ENCODE results near the gene YIF1A. TPM values are rescaled to one million over a fixed set of nuclear protein-coding genes. Genes with fewer than 3 reads are reported as not detected.

YIF1A gene
- total RNA-seq, 4 donors from 2014 or later: 55.3 to 76.2 (median 74.1) TPM

GRCh38 chr11:66274219-66274618, 14.7 kb downstream of the YIF1A start:
- H3K4me3 ChIP-seq (ENCODE audit: low read depth, poor library complexity, severe bottlenecking): no peak overlapping the region
- TF ChIP-seq CTCF (IDR thresholded peaks at IDR 0.05) (no peak), POLR2A (IDR thresholded peaks at IDR 0.05) (no peak)
- intact Hi-C loops (cut with DNase I; ENCODE audit: low total_unique reads): no loop called here
- 43 to 50% methylated on average over 1 of the region's 1 CpG for WGBS, 2 donors
- DNase-seq (ENCODE audit: low spot score in 2 of 2): no peak

- H3K4me3 ChIP-seq (ENCODE audit: low read depth, poor library complexity, severe bottlenecking): no peak overlapping the region
- 78 to 85% methylated on average over 2 of the region's 2 CpGs for WGBS, 2 donors
- no peak for DNase-seq (ENCODE audit: low spot score in 2 of 2)
- no peak for TF ChIP-seq POLR2A (IDR thresholded peaks at IDR 0.05)
- intact Hi-C loops (cut with DNase I; ENCODE audit: low total_unique reads): no loop called here
Measured at GRCh38 chr11:66272596-66272995, 16.3 kb downstream of the YIF1A start.

GRCh38 chr11:66271816-66272215, 17.1 kb downstream of the YIF1A start:
- 89 to 90% methylated on average over 7 of the region's 7 CpGs for WGBS, 2 donors
- intact Hi-C loops (cut with DNase I; ENCODE audit: low total_unique reads): no loop called here
- DNase-seq (ENCODE audit: low spot score in 2 of 2): no peak
- TF ChIP-seq POLR2A (IDR thresholded peaks at IDR 0.05) (no peak), CTCF (IDR thresholded peaks at IDR 0.05) (no peak)
- H3K4me3 ChIP-seq (ENCODE audit: low read depth, poor library complexity, severe bottlenecking): no peak overlapping the region

- 2% methylated on average over 29 to 32 of the region's 32 CpGs for WGBS, 2 donors
- H3K4me3 ChIP-seq (ENCODE audit: low read depth, poor library complexity, severe bottlenecking): peak overlapping the region; percentile 76
- TF ChIP-seq CTCF (IDR thresholded peaks at IDR 0.05) (no peak), POLR2A (IDR thresholded peaks at IDR 0.05) (no peak)
- no peak for DNase-seq (ENCODE audit: low spot score in 2 of 2)
- intact Hi-C loops (cut with DNase I; ENCODE audit: low total_unique reads): no loop called here
Measured at GRCh38 chr11:66268952-66269905, 19.7 kb downstream of the YIF1A start.

- no peak for TF ChIP-seq POLR2A (IDR thresholded peaks at IDR 0.05)
- TF ChIP-seq CTCF (IDR thresholded peaks at IDR 0.05): no peak
- H3K4me3 ChIP-seq (ENCODE audit: low read depth, poor library complexity, severe bottlenecking): peak within 1 kb of the TSS; percentile 76
- intact Hi-C loops (cut with DNase I; ENCODE audit: low total_unique reads): no loop called here
- DNase-seq (ENCODE audit: low spot score in 2 of 2): peak; percentile 100
- WGBS, 2 donors: 0% methylated on average over 13 to 40 of the region's 64 CpGs
Measured at GRCh38 chr11:66268244-66268951, 20.5 kb downstream of the YIF1A start, which contains the start of gene RAB1B. RAB1B (plus strand) TSS chr11:66268639; CDS start chr11:66268680, 41 bp downstream.

Data from lower leg skin (tissue), 4 donors.